Measurements from ENCODE around the gene BMP15.

BMP15 gene

DNA sequence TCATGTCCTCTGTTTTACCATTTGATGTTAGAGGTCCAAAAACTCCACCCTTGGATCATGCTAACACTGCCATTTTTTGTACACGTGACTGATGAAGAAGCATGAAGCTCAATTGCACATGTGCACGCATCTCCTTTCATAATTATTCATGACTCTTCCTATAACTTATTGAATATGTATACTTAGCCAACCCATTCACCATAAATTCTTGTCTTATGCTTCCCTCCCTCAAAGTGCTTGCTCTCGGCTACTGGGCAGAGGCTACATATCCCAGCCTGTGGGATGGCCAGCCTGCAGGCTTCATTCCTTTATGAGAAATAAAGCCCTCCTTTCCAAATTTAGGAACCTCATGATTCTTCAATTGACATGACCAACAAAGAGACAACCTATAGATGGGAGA is 17.5 kb upstream of the BMP15 start:
- Histone ChIP-seq H3K9me3 (replicated peaks in 1 of 11) (peaks cover 19 to 42% (median 25%) of the 10 kb centered on the region in 11 experiments), H3K27me3 (peaks cover 57 to 94% (median 79%) of the 10 kb centered on the region in 11 experiments), H3K9ac (no peak overlapping the region), H3K4me2 (no peak overlapping the region), H3K36me3 (no peaks in the 10 kb centered on the region), H4K20me1 (no peaks in the 10 kb centered on the region; a peak in 2 of 22 replicates), H3K4me3 (no peak overlapping the region), H3K4me1 (no peaks in the 10 kb centered on the region), H3K27ac (no peak overlapping the region)
- TF ChIP-seq Cebpa-rat (IDR thresholded peaks at IDR 0.05): no peak

DNA sequence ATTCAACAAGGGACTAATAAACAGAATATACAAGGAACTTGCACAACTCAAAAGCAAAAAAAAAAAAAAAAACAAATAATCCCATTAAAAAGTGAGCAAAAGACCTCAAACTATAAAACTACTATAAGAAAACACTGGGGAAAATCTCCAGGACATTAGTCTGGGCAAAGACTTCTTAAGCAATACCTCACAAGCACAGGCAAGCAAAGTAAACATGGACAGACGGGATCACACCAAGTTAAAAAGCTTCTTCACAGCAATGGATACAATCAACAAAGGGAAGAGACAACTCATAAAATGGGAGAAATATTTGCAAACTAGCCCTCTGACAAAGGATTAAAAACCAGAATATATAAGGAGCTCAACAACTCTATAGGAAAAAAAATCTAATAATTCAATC is 17.1 kb upstream of the BMP15 start:
- no peak overlapping the region for H3K27ac ChIP-seq
- H3K4me2 ChIP-seq: no peak overlapping the region
- peaks cover 18 to 39% (median 24%) of the 10 kb centered on the region in 11 experiments for H3K9me3 ChIP-seq (replicated peaks in 1 of 11)
- no peaks in the 10 kb centered on the region for H3K4me1 ChIP-seq
- no peak overlapping the region for H3K9ac ChIP-seq
- H3K36me3 ChIP-seq: no peaks in the 10 kb centered on the region
- peaks cover 57 to 94% (median 79%) of the 10 kb centered on the region in 11 experiments for H3K27me3 ChIP-seq
- TF ChIP-seq Cebpa-rat (IDR thresholded peaks at IDR 0.05): no peak
- no peaks in the 10 kb centered on the region; a peak in 2 of 22 replicates for H4K20me1 ChIP-seq
- H3K4me3 ChIP-seq: no peak overlapping the region

DNA sequence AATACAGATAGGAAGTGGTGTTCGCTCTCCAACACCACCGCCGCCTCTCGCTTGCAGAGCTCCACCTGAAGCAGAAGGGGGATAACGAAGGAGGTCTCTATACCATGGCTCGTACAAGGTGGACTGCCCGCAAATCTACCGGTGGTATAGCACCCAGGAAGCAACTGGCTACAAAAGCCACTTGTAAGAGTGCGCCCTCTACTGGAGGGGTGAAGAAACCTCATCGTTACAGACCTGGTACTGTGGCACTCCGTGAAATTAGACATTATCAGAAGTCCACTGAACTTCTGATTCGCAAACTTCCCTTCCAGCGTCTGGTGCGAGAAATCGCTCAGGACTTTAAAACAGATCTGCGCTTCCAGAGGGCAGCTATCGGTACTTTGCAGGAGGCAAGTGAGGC is 5.2 kb upstream of the BMP15 start:
- Histone ChIP-seq H3K4me2 (no peak overlapping the region), H3K36me3 (no peaks in the 10 kb centered on the region), H3K9ac (no peak overlapping the region), H3K27me3 (peaks cover 61 to 87% (median 78%) of the 10 kb centered on the region in 11 experiments), H3K4me3 (no peak overlapping the region), H3K27ac (no peak overlapping the region), H3K9me3 (replicated peaks in 1 of 11) (no peaks in the 10 kb centered on the region), H4K20me1 (no peaks in the 10 kb centered on the region; a peak in 3 of 22 replicates), H3K4me1 (peaks cover 0 to 4% (median 0%) of the 10 kb centered on the region in 10 experiments; a peak in 1 of 20 replicates)
- no peak for TF ChIP-seq Cebpa-rat (IDR thresholded peaks at IDR 0.05)

DNA sequence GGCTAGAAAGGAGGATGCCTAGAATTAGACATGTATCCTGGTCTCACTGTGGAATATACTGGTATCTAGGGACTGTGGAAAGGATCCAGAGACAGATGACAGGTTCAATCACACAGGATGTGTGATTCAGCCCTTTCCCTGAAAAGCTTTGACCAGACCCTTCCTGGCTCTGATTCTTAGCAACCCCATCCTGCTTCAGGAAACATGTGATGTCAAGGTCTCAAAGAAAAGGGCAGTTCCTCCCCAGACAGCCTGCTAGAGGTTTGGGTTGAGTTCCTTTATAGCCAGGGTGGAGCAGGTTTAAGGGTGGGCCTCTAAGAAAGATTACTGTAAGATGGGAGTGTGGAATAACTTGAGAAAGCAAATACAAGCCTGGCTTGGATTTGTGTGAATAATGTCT is 3.0 kb downstream of the BMP15 start:
- Histone ChIP-seq H4K20me1 (peaks cover 0 to 5% (median 0%) of the 10 kb centered on the region in 11 experiments; a peak in 4 of 22 replicates), H3K4me2 (0 out of 22 replicates have a peak overlapping the region, but pooled peaks of 1 of the 11 experiments have one; percentile 5), H3K36me3 (no peaks in the 10 kb centered on the region), H3K9me3 (replicated peaks in 1 of 11) (no peaks in the 10 kb centered on the region; a peak in 1 of 22 replicates), H3K4me1 (no peaks in the 10 kb centered on the region; a peak in 1 of 20 replicates), H3K27ac (no peak overlapping the region), H3K9ac (no peak overlapping the region), H3K4me3 (no peak overlapping the region), H3K27me3 (peaks cover 85 to 100% (median 97%) of the 10 kb centered on the region in 11 experiments)
- no peak for TF ChIP-seq Cebpa-rat (IDR thresholded peaks at IDR 0.05)

DNA sequence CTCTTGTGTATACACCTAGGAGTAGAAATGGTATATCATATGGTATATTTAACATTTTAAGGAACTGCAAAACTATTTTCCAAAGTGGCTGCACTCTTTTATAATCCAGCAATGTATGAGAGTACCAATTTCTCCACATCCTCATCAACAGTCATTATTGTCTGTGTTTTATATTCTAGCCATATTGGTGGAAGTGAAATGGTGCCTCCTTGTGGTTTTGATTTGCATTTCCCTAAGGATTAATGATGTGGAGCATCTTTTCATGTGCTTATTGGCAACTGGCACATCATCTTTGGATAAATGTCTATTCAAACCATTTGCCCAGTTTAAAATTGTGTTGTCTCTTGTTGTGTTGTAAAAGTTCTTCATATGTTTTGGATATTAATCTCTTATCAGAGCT is 9.6 kb downstream of the BMP15 start:
- Histone ChIP-seq H3K27me3 (peaks cover 50 to 87% (median 71%) of the 10 kb centered on the region in 11 experiments), H3K9me3 (replicated peaks in 1 of 11) (peaks cover 0 to 12% (median 0%) of the 10 kb centered on the region in 11 experiments; a peak in 2 of 22 replicates), H3K9ac (no peak overlapping the region), H4K20me1 (no peaks in the 10 kb centered on the region; a peak in 2 of 22 replicates), H3K4me1 (no peaks in the 10 kb centered on the region), H3K4me3 (no peak overlapping the region), H3K36me3 (no peaks in the 10 kb centered on the region), H3K27ac (no peak overlapping the region), H3K4me2 (no peak overlapping the region)
- TF ChIP-seq Cebpa-rat (IDR thresholded peaks at IDR 0.05): no peak

DNA sequence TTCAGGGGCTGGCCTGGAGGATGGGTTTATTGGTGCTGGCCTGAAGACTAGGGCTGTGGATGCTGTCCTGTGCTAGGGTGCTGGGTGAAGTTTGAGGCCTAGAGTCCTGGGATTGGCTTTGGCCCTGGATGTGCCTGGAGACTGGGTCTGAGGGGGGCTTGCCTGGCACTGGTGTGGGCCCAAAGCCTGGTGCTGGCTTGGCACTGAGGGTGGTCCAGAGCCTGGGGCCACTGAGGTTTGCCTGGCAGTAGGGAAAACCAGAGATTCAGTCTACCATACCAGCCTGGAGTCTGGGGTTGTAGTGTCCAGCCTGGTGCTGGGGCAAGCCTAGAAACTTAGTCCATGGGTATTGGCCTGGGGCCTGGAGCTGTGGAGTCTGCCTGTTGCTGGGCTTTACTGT is 16.6 kb downstream of the BMP15 start:
- Histone ChIP-seq H3K27ac (no peak overlapping the region), H3K36me3 (no peaks in the 10 kb centered on the region), H3K9me3 (replicated peaks in 1 of 11) (peaks cover 0 to 25% (median 0%) of the 10 kb centered on the region in 11 experiments; a peak in 4 of 22 replicates), H3K4me2 (no peak overlapping the region), H3K27me3 (peaks cover 24 to 68% (median 51%) of the 10 kb centered on the region in 11 experiments), H3K4me1 (no peaks in the 10 kb centered on the region), H3K9ac (no peak overlapping the region), H4K20me1 (no peaks in the 10 kb centered on the region; a peak in 1 of 22 replicates), H3K4me3 (no peak overlapping the region)
- no peak for TF ChIP-seq Cebpa-rat (IDR thresholded peaks at IDR 0.05)

DNA sequence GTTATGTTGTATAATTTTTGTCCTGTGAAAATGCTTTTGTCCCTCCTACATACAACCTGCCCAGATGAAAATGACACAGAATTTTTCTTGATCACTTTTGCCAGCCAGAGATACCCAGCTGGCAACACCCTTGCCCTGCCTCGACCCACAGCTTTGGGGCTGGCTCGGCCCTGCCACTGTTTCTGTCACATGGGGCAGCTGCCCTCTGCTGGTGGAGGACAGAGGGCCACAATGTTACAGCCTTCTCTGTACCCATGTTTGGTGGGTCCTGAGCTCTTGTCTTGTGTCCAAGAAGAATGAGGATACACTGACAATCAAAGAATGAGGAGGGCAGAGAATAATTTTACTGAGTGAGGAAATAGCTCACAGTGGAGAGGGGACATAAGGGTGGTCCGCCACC is 31.1 kb downstream of the BMP15 start:
- Histone ChIP-seq H3K36me3 (no peaks in the 10 kb centered on the region), H3K27ac (no peak overlapping the region), H3K4me2 (no peak overlapping the region), H3K27me3 (peaks cover 68 to 85% (median 77%) of the 10 kb centered on the region in 11 experiments), H3K9me3 (replicated peaks in 1 of 11) (peaks cover 0 to 10% (median 0%) of the 10 kb centered on the region in 11 experiments; a peak in 4 of 22 replicates), H3K9ac (no peak overlapping the region), H4K20me1 (0 out of 22 replicates have a peak, but pooled peaks cover 0 to 5% (median 0%) of the 10 kb centered on the region in 11 experiments), H3K4me1 (no peaks in the 10 kb centered on the region), H3K4me3 (no peak overlapping the region)
- no peak for TF ChIP-seq Cebpa-rat (IDR thresholded peaks at IDR 0.05)

DNA sequence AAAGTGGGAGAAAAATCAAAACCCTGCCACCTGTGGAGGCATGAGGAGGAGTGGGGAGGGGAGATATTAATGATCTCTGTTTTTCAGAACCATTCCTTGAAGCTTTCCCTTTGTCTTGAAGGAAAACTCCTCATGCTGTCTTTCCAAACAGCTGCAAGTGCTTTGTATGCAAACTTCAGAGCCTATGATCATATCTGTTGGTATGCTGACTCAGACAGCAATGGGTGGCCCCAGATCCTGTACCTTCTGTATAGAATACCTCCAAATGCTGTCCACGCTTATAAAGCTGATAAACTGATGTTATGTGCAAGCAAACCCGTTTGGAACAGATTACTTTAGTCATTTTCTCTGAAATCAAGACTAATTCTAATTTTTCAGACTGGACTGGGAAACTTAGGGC is 31.9 kb downstream of the BMP15 start:
- no peak overlapping the region for H3K4me3 ChIP-seq
- peaks cover 0 to 10% (median 0%) of the 10 kb centered on the region in 11 experiments; a peak in 4 of 22 replicates for H3K9me3 ChIP-seq (replicated peaks in 1 of 11)
- H3K27me3 ChIP-seq: peaks cover 73 to 87% (median 81%) of the 10 kb centered on the region in 11 experiments
- no peak for TF ChIP-seq Cebpa-rat (IDR thresholded peaks at IDR 0.05)
- no peak overlapping the region for H3K9ac ChIP-seq
- no peaks in the 10 kb centered on the region for H3K4me1 ChIP-seq
- H4K20me1 ChIP-seq: 0 out of 22 replicates have a peak, but pooled peaks cover 0 to 5% (median 0%) of the 10 kb centered on the region in 11 experiments
- no peak overlapping the region for H3K4me2 ChIP-seq
- no peaks in the 10 kb centered on the region for H3K36me3 ChIP-seq
- no peak overlapping the region for H3K27ac ChIP-seq

DNA sequence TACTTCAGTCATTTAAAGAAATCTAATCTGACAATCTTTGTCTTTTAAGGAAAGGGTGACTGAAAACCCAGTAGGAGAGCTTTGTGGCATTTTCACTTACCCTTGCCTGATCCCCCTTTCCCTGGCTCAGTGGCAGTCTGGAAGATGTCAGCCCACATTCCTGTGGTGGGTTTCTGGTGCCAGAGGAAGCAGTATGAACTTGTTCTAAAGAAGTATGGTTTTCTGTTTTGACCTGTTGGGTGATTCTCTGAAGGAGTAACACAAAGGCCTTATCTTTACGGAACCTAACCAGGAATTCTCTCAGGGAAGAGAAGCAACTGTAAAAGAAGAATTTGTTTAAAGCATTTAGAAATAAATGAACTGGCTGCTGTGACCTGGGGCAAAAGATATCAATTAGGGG is 41.9 kb downstream of the BMP15 start:
- Histone ChIP-seq H3K4me2 (no peak overlapping the region), H3K9me3 (replicated peaks in 1 of 11) (peaks cover 0 to 25% (median 13%) of the 10 kb centered on the region in 11 experiments; a peak in 15 of 22 replicates)

DNA sequence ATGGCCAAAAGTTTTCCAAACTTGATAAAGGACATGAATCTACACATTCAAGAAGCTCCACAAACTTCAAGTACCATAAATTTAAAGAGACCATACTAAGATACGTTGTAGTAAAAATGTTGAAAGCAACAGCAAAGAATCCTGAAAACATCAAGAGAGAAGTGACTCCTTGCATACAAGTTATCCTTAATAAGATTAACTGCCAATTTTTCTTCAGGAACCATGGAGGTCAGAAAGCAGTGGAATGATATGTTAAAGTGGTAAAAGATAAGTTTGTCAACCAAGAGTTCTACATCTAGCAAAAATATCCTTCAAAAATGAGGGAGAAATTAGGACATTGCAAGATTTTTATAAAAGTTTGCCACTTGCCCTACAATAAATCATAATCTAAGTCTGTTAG is 43.3 kb downstream of the BMP15 start:
- no peak overlapping the region for H3K4me2 ChIP-seq
- no peak overlapping the region for H3K4me3 ChIP-seq
- H3K9ac ChIP-seq: no peak overlapping the region
- peaks cover 0 to 25% (median 13%) of the 10 kb centered on the region in 11 experiments; a peak in 15 of 22 replicates for H3K9me3 ChIP-seq (replicated peaks in 1 of 11)
- H3K36me3 ChIP-seq: no peaks in the 10 kb centered on the region
- no peak overlapping the region for H3K27ac ChIP-seq
- H3K4me1 ChIP-seq: no peaks in the 10 kb centered on the region
- H3K27me3 ChIP-seq: peaks cover 56 to 87% (median 71%) of the 10 kb centered on the region in 11 experiments
- no peak for TF ChIP-seq Cebpa-rat (IDR thresholded peaks at IDR 0.05)
- H4K20me1 ChIP-seq: no peaks in the 10 kb centered on the region

More for the DNA sequence above, 41.9 kb downstream of the BMP15 start:
- Histone ChIP-seq H3K36me3 (no peaks in the 10 kb centered on the region), H3K4me1 (no peaks in the 10 kb centered on the region), H3K27ac (no peak overlapping the region), H3K27me3 (peaks cover 67 to 91% (median 78%) of the 10 kb centered on the region in 11 experiments), H3K4me3 (no peak overlapping the region), H3K9ac (no peak overlapping the region), H4K20me1 (no peaks in the 10 kb centered on the region)
- no peak for TF ChIP-seq Cebpa-rat (IDR thresholded peaks at IDR 0.05)

All from BLaER1 treated with 17β-estradiol and CSF1 and Interleukin-3, amounts not matched to agents 10 nM and 100 nM (cell line).